HFFc6 (cell line): ENCODE measurements around the gene ZNF283. TPM values are rescaled to one million over a fixed set of nuclear protein-coding genes. Genes with fewer than 3 reads are reported as not detected.
A peak's percentile ranks its signal among the peaks of the same experiment; 100 is the strongest.

ENCODE experiments used
- DNase-seq: peaks from one replicate; pipeline ENCODE4 v3.0.0-alpha.2; 2018
- H3K27ac Mint-ChIP-seq: 2 replicates; pipeline ENCODE4 v1.8.0; 2020; ENCODE audit warnings: mild to moderate bottlenecking, mixed read lengths
- H3K27me3 Mint-ChIP-seq: 2 replicates; pipeline ENCODE4 v1.8.0; 2021; ENCODE audit warnings: mild to moderate bottlenecking, moderate library complexity, mixed read lengths; ENCODE audit not compliant: insufficient read depth
- H3K36me3 Mint-ChIP-seq: 2 replicates; pipeline ENCODE4 v1.8.0; 2021; ENCODE audit warnings: low read depth, mixed read lengths
- H3K4me1 Mint-ChIP-seq: 2 replicates; pipeline ENCODE4 v1.8.0; 2020; ENCODE audit warnings: low read depth, mixed read lengths
- H3K4me3 Mint-ChIP-seq: 2 replicates; pipeline ENCODE4 v1.8.0; 2020; ENCODE audit warnings: mild to moderate bottlenecking, moderate library complexity, mixed read lengths
- H3K9me3 Mint-ChIP-seq: 2 replicates; pipeline ENCODE4 v1.8.0; 2020; ENCODE audit warnings: mild to moderate bottlenecking, mixed read lengths
- total RNA-seq, 6 experiments: library from RNA; stranded (reverse); fragmentation: NEBNext Ultra II Directional; extraction: Animal tissue kit (Norgen Biotek cat#: 25700); gene quantifications; 2 replicates in 1 of 6; 3 replicates in 5 of 6; pipeline ENCODE4 v1.2.3, GENCODE V29; 2021
- TF ChIP-seq, protein P1 (sequence below): fragments of 200-600 bp; sonication (generic); IDR thresholded peaks from 2 replicates; pipeline ENCODE4 v1.5.0; 2021; ENCODE audit warnings: antibody characterized with exemption, mild to moderate bottlenecking

ZNF283 gene
- total RNA-seq, 6 experiments from 2014 or later: 5.7 to 9.0 (median 7.9) TPM

DNA sequence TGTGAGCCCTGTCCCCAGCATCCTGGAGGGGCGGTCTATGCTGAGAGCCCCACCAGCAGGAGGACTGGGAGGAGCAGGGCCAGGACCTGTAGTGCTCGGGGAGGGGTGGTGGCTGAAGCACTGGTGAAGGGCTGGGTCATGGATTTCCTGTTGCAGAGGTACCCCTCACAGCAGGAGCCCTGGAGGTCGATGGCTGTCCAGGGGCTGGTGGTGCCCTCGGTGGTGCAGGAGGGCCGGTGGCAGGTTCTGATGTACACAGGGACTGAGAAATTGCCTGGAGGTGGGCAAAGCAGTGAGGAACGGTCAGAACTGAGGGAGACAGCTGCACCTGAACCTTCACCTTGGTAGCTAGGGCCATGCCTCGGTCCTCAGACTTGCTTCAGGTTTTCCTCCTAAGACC lies 29.6 kb upstream of the ZNF283 start:
- Mint-ChIP-seq H3K9me3 (no peaks in the 10 kb centered on the region), H3K27ac (no peak overlapping the region), H3K4me1 (no peaks in the 10 kb centered on the region), H3K27me3 (peaks cover 29% of the 10 kb centered on the region), H3K4me3 (no peak overlapping the region), H3K36me3 (no peaks in the 10 kb centered on the region)
- no peak for DNase-seq
- TF ChIP-seq, protein P1, sequence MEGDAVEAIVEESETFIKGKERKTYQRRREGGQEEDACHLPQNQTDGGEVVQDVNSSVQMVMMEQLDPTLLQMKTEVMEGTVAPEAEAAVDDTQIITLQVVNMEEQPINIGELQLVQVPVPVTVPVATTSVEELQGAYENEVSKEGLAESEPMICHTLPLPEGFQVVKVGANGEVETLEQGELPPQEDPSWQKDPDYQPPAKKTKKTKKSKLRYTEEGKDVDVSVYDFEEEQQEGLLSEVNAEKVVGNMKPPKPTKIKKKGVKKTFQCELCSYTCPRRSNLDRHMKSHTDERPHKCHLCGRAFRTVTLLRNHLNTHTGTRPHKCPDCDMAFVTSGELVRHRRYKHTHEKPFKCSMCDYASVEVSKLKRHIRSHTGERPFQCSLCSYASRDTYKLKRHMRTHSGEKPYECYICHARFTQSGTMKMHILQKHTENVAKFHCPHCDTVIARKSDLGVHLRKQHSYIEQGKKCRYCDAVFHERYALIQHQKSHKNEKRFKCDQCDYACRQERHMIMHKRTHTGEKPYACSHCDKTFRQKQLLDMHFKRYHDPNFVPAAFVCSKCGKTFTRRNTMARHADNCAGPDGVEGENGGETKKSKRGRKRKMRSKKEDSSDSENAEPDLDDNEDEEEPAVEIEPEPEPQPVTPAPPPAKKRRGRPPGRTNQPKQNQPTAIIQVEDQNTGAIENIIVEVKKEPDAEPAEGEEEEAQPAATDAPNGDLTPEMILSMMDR: no peak

DNA sequence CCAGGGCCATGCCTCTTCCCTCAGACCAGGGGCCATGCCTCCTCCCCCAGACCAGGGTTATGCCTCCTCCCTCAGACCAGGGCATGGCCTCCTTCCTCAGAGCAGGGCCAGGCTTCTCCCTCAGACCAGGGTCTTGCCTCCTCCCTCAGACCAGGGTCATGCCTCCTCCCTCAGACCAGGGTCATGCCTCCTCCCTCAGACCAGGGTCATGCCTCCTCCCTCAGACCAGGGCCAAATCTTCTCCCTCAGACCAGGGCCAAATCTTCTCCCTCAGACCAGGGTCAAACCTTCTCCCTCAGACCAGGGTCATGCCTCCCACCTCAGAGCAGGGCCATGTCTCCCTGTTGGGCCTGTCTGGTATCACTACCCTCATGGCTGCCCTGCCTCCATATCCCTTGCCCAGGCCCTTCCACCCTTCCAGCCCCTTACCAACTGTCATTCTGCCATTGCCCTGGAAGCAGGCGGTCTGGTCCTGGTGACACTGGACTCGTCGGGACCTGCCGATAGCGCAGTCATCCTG lies 29.0 kb upstream of the ZNF283 start:
- no peaks in the 10 kb centered on the region for H3K9me3 Mint-ChIP-seq
- no peak overlapping the region for H3K4me3 Mint-ChIP-seq
- H3K27me3 Mint-ChIP-seq: peaks cover 33% of the 10 kb centered on the region
- DNase-seq: no peak
- no peaks in the 10 kb centered on the region for H3K36me3 Mint-ChIP-seq
- no peak overlapping the region for H3K27ac Mint-ChIP-seq
- TF ChIP-seq, protein P1: no peak
- H3K4me1 Mint-ChIP-seq: no peaks in the 10 kb centered on the region

DNA sequence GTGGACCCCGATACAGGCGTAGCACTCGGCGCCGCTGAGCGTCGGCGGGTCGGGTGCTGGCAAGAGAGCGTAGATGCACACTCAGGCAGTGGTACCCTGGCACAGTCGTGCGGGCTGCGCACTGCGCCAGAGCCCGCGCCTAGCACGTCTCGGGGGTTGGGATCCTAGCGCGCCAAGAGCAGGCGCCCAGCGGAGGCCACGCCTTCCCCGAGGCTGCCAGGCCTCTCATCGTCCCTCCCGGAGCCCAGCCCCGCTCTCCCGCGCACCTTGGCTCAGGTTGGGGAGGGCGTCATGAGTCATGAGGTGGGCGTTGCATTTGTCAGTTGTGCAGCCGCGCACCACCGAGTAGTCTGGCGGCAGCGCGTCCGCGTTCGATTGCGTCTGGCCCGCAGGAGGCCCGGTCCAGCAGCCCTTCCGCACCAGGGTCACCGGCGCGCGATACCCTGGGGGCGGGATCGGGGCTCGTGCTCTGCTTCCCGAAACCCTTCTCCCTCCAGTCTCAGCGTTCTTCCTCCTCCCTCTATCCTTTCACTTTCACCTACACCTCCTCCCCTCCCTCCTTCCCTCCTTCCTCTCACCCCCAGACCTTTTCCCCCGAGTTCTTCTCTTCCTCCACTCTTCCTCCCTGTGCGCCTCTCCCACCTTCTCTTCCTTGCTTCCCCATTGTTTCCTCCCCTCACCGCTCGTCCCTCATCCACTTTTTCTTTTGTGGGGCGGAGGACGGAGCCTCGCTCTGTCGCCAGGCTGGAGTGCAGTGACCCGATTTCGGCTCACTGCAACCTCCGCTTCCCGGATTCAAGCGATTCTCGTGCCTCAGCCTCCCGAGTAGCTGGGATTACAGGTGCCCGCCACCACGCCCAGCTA lies 28.3 kb upstream of the ZNF283 start:
- Mint-ChIP-seq H3K4me3 (peak overlapping the region; percentile 66), H3K27ac (no peak overlapping the region)

DNA sequence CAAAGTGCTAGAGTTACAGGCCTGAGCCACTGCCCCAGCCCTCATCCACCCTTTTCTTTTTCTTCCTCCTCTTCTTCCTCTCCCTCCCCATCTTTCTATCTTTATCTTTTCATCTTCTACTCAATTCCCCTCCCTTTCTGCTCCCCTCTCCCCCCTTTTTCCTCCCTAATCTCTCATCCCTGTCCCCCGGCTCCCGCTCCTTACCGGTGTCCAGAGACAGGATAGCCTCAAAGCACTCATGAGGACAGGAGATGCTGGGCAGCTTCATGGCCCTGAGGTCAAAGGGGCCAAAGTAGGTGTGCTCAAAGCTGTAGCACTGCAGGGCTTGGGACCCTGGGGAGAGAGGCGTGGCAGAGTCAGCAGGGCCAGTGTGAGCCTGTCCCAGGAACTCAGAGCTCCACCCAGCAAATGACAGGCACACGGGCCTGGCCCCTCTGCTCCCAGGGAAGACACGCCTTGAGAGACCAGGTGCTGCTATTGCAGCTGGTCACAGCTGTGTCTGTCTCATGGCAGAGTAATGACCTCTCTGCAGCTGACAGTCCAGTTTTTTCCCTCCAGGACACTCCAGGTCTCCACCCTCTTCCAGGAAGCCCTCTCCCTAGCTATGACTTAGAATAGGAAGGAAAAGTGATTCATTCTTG lies 27.5 kb upstream of the ZNF283 start:
- no peak overlapping the region for H3K27ac Mint-ChIP-seq
- no peaks in the 10 kb centered on the region for H3K4me1 Mint-ChIP-seq

More for the DNA sequence above, 28.3 kb upstream of the ZNF283 start:
- H3K36me3 Mint-ChIP-seq: no peaks in the 10 kb centered on the region
- DNase-seq: no peak
- TF ChIP-seq, protein P1: no peak
- H3K27me3 Mint-ChIP-seq: peaks cover 34% of the 10 kb centered on the region
- no peaks in the 10 kb centered on the region for H3K9me3 Mint-ChIP-seq
- H3K4me1 Mint-ChIP-seq: no peaks in the 10 kb centered on the region

DNA sequence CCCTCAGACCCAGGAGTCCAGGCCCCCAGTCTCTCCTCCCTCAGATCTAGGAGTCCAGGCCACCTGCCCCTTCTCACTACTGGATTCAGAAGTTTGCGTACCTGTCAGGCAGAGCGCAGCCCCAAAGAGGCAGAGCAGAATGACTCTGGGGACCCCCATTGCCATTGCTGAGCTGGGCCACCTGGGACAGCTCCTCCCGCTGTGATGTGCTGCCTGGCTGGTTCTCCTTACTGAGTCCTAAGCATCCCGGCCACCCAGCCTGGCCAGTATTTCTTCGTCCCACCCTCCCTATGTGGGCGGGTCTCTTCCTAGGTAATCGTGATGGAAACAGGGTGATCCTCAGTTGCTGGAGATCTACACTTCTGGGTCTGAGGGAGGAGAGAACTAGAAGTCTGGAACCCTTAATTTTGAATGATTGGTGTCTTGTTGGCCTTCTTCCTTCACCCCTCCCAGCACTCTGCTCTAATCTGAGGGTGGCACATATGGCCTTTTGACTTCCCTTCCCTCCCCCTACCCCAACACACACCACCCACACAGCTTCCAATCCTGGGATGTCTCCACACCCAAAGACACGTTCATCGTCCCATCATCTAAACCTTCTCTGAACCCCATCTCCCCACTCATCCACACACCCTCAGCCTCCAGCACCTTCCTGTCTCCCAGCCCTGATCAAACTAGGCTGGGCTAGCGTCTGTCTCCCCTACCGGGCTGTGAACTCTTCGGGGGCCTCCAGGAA lies 24.7 kb upstream of the ZNF283 start, which contains the start of gene LYPD5:
Gene LYPD5, minus strand, starts transcription at position 232 of the 736 bp plus-strand sequence. Its CDS starts 67 bp downstream, at position 165.
- Mint-ChIP-seq H3K4me1 (no peaks in the 10 kb centered on the region), H3K36me3 (no peaks in the 10 kb centered on the region), H3K27ac (no peak within 1 kb of the TSS), H3K27me3 (peaks cover 40% of the 10 kb centered on the region), H3K9me3 (no peaks in the 10 kb centered on the region), H3K4me3 (no peak within 1 kb of the TSS)
- no peak for DNase-seq
- TF ChIP-seq, protein P1: no peak

More for the DNA sequence above, 27.5 kb upstream of the ZNF283 start:
- Mint-ChIP-seq H3K4me3 (peak overlapping the region; percentile 66; the same call in 1 of the 2 replicates), H3K27me3 (peaks cover 37% of the 10 kb centered on the region), H3K36me3 (no peaks in the 10 kb centered on the region), H3K9me3 (no peaks in the 10 kb centered on the region)
- TF ChIP-seq, protein P1: no peak
- no peak for DNase-seq
